ENCODE measurements around the gene BBOF1. TPM values are rescaled to one million over a fixed set of nuclear protein-coding genes. Genes with fewer than 3 reads are reported as not detected.
A peak's percentile ranks its signal among the peaks of the same experiment; 100 is the strongest.
"Not testable (repeated sequence)": the region's sequence is repeated elsewhere in the genome, so short reads cannot be mapped to it uniquely, and the experiment has no call there.

Gene BBOF1
- total RNA-seq, 4 donors from 2014 or later, result 8.6 to 11.8 (median 9.9) TPM

- DNase-seq (ENCODE audit: extremely low spot score); H3K27me3 ChIP-seq; H3K9me3 ChIP-seq; H3K4me3 ChIP-seq; H3K27ac ChIP-seq (replicated peaks in 1 of 4); H3K4me1 ChIP-seq: not testable (repeated sequence)
- peak; percentile 43 to 56 (median 45) for TF ChIP-seq CTCF (IDR thresholded peaks at IDR 0.05)
- intact Hi-C loops (cut with DNase I), result loop anchor here (5.0 kb wide), 1 partner anchor 141 kb away; no protein-coding TSS in a partner anchor
- 92% methylated on average over 13 of the region's 13 CpGs for WGBS
- H3K36me3 ChIP-seq, result peaks cover 0 to 67% (median 19%) of the 10 kb centered on the region in 4 donors
Observed at GRCh38 chr14:74111395-74112216, 92.5 kb downstream of the BBOF1 start.

Small RNA genes within 50 kb of the gene (small RNA-seq; reads per million reads assigned to genes)
- gene AC005480.2, result 0 reads per million in 3 donors

Other genes with a start within 250 kb of the BBOF1 start
- 1 to 10 TPM; 2.5 to 7.1 (median 4.3) TPM for gene PTGR2, start 167.5 kb upstream of the BBOF1 start, total RNA-seq
- 10 to 100 TPM; 36.5 to 67.6 (median 41.6) TPM for gene ZNF410, start 132.5 kb upstream of the BBOF1 start, total RNA-seq
- 1 to 10 TPM; 4.2 to 5.5 (median 4.6) TPM for gene FAM161B, start 69.3 kb upstream of the BBOF1 start, total RNA-seq
- gene COQ6, start 69.0 kb upstream of the BBOF1 start, total RNA-seq, result 10 to 100 TPM; 21.5 to 52.0 (median 30.6) TPM
- 1 to 10 TPM; 5.5 to 9.6 (median 6.0) TPM for gene ENTPD5, start 61 bp upstream of the BBOF1 start, total RNA-seq
- 10 to 100 TPM; 39.6 to 81.8 (median 62.1) TPM for gene ALDH6A1, start 65.1 kb downstream of the BBOF1 start, total RNA-seq
- gene LIN52, start 65.6 kb downstream of the BBOF1 start, total RNA-seq, result 10 to 100 TPM in 3 of 4 donors, 1 to 10 TPM in 1; 8.4 to 13.5 (median 11.7) TPM
- gene VSX2, start 220.1 kb downstream of the BBOF1 start, total RNA-seq, result not detected